Activated T-helper 1 cell treated with anti-CD3 and anti-CD28 coated beads, Interleukin-2, amount 50 U/mL, for 16 hours (primary cell): ENCODE data around the gene CSTPP1.
"Not testable (repeated sequence)": the region's sequence is repeated elsewhere in the genome, so short reads cannot be mapped to it uniquely, and the experiment has no call there.

Experiments used
- DNase-seq, 2 donors: peaks; one replicate each; pipeline ENCODE4 v3.0.0-alpha.2; 2020; ENCODE audit warnings: low read depth in 1 of 2, low spot score in 1 of 2

CSTPP1 gene

DNA sequence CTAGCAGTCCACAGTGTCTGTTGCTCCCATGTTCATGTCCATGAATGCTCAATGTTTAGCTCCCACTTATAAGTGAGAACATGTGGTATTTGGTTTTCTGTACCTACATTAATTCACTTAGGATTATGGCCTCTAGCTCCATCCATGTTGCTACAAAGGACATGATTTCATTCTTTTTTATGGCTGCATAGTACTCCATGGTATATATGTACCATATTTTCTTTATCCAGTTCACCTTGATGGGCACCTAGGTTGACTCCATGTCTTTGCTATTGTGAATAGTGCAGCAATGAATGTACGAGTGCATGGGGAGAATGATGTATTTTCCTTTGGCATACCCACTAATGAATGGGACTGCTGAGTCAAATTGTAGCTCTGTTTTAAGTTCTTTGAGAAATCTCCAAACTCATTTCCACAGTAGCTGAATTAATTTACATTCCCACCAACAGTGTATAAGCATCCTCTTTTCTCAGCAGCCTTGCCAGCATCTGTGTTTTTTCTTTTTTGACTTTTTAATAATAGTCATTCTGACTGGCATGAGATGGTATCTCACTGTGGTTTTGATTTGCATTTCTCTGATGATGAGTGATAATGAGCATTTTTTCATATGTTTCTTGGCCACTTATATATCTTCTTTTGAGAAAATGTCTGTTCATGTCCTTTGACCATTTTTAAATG is 53.4 kb downstream of the CSTPP1 start:
- DNase-seq = not testable (repeated sequence)

DNA sequence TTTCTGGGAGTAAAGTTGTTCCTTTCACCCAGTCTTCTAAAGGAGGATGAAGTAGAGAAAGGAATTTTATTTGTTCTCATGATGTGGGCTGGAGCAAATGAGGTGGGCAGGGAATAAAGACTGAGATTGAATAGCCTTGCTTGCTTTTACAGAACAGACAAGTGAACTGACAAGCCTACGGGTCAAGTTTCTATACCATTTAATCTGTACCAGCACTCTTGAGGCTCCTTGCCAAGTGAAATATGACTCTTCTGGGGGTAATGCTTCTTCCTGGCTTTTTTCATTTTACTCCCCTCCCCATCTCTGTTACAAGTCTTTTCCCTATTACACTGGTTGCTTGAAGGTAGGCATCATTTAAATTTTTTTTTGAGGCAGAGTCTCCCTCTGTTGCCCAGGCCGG is 54.8 kb downstream of the CSTPP1 start:
- DNase-seq = no peak

DNA sequence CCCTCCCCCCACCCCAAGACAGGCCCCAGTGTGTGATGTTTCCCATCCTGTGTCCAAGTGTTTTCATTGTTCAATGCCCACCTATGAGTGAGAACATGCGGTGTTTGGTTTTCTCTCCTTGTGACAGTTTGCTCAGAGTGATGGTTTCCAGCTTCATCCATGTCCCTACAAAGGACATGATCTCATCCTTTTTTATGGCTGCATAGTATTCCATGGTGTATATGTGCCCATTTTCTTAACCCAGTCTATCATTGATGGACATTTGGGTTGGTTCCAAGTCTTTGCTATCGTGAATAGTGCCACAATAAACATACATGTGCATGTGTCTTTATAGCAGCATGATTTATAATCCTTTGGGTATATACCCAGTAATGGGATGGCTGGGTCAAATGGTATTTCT is 55.8 kb downstream of the CSTPP1 start:
- DNase-seq = not testable (repeated sequence)

DNA sequence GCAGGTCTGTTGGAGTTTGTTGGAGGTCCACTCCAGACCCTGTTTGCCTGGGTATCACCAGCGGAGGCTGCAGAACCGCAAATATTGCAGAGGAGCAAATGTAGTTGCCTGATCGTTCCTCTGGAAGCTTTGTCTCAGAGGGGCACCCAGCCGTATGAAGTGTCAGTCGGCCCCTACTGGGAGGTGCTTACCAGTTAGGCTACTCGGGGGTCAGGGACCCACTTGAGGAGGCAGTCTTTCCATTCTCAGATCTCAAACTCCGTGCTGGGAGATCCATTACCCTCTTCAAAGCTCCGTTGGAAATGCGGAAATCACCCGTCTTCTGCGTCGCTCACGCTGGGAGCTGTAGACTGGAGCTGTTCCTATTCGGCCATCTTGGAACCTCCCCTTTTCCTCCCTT is 61.2 kb downstream of the CSTPP1 start:
- DNase-seq = not testable (repeated sequence)

DNA sequence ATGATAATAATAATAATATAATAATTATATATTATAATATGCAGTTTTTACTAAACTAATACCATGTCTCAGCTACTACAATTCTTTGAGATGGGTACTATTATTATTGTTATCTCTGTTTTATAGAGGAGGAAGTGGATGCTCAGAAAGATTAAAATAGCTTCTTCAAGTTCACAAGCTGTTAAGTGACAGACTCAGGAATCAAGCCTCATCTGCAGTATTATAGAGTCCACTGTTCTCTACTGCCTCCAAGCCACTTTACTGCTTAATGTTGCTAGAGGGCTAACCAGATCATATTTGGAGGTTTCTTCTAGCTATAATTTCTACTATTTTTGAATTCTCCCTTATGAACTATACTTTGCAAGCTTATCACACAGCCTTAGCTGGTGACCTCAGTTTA is 62.7 kb downstream of the CSTPP1 start:
- no peak for DNase-seq

DNA sequence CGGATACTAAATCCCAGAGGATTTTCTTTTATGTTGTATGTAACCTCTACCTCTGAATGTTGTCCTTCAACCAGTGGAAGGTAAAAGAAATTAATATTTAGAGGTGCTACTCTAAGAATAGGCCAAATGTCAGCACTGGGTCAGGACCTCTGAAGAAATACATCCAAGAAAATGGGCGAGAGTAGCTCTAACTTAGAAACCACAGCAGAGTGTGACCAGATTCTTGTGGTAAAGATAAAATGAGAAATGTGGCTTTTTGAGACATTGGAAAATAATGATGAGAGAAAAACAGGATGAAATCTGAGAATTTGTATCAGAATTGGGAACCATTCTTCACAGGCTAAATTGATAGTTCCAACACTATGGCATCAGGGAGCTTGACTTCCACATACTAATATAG is 63.5 kb downstream of the CSTPP1 start:
- no peak for DNase-seq

DNA sequence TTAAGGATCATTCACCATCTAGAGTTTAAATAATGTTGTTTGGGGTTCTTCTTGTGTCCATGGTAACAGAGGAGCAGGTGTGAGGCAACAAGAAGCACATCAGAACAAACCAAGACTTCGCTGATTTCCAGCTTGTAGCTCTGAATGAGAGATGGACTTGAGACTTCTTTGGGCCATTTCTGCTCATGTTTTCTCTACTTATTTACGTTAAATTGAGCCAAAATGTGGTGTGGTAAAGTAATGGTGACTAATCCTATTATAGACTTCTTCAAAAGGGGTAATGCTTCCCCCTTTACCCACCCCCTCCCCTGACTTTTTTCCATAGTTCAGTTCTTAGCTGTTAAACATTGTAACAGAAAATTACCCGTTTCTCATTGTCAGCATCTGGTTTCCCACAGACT is 65.2 kb downstream of the CSTPP1 start:
- DNase-seq = no peak

DNA sequence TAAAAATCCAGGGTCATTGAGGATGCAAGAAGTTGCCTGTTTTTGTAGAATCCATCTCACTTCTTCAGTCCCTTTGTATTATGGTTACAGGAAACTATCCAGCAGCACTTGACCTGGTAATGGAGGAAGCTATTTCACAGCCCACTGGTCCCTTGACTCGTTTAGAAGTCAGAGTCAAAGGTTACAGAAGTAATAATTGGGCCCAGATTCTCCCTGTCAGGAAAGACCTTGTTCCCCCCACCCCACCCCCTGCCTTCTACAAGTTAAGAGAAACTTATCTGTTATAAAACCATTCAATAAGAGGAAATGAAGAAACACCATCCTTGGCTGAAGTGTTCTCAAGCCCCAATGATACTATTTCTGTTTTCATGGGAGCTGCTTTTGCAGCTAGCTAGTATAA is 65.8 kb downstream of the CSTPP1 start:
- no peak for DNase-seq

DNA sequence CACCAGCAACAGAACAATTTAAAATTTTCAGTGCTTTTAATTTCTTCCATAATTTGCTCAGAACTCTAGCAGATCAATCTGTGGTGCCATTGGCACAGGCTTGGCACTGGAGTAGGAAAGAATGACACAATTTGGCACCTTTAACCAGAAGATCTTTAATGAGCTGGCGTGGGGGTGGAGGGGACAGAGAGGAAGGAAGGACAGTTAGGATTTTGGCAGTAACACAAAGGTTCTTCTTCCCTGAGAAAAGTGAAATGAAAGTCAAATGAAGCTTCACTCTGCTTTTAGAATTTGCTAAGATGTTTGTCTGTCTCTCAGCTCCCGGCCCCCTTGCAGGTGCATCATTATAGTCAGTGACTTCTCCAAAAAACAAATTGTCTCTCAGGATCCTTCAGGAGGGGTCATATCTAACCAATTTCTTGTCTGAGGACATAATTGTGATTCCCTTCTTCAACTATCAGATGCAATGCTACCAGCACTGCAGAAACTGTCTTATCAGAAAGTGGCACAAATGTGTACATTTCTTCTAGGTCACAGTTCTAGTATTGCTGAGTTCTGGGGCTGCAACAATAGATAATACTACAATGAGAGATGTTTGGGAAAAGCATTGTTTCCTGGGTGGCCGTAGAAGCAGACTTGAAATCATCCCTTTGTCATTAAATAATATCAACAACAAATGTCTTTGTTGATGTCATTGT is 66.8 kb downstream of the CSTPP1 start:
- DNase-seq = no peak

DNA sequence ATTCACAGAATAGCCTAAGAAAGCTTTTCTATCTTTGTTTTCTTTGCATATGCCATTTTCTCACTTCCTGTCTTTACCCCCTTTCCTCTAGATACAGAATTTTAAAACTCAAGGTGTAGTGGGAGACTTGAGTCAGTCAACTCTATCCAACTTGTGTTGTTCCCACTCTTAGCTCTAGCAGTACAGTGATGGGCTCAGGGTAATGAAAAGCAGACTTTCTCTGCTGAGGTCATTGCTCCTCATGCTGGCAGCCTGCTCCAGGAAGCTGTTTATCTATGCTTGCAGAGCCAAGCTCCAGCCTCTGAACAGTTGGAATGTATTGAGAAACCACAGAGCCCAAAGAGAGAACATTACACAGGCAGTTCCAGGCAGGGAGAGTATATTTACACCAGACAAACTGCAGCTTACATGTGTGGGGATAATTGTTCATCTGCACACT is 68.1 kb downstream of the CSTPP1 start:
- no peak for DNase-seq

DNA sequence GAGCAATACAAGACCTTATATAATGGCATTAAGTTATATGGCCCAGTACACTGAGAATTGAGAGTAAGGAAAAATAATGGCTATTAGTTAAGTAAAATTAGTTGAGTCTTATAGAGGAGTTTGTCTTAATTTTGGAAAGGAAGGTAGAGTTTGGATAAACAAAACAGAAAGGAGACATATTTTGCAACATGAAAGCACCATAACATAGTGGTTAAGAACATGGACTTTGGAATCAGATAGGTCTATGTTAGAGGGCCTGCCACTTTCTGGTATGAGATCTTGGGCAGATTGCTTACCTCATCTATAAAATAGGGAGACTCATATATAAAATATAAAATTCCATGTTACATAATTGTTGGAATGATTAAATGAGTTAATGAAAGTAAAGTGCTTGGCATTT is 68.9 kb downstream of the CSTPP1 start:
- DNase-seq = no peak

DNA sequence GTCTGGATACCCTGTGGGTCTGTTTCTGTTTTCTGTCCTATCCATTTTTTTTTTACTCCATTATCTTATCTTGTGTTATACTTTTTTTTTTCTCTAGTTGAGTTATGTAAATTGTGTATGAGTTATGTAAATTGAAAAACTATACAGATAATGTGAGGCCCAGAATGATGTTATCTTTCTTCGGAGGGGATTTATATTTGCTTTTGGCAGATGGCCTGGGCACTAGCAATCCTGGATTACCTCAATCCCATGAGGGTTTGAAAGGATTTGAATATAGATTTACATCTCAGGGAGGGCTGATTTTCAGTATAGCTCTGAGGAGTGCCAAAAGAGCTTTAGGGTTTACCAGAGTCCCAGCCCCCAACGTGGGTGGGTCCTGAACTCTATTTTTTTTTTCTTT is 71.0 kb downstream of the CSTPP1 start:
- DNase-seq = no peak

DNA sequence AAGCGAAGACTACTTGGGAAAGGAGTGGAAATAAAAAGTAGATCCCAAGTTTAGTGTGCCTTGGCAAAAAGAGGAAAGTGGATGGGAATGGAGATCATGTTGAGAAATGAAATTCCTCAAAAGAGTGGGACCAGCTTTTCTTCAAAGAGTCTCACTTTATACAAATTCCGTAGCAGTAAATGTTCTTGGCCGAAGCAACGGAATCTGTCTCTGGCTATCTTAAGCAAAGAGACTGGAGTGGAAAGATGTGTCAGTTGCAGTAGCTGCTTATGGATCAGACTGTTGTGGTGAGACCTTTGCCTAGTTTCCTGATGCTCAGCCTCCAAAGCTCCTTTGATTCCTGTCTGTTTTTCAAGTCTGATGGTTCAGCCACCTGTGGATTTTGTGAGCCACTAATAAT is 73.6 kb downstream of the CSTPP1 start:
- DNase-seq = no peak

DNA sequence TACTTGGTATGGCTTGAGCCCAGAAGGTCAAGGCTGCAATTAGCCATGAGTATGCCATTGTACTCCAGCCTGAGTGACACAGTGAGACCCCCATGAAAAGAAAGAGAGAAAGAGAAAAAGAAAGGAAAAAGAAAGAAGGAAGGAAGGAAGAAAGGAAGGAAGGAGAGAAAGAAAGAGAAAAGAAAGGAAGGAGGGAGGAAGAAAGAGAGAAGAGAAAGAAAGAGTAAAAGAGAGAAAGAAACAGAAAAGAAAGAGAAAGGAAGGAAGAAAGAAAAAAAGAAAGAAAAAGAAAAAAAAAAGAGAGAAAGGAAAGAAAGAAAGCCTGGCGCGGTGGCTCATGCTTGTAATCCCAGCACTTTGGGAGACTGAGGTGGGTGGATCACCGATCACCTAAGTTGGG is 77.5 kb downstream of the CSTPP1 start:
- DNase-seq = no peak

DNA sequence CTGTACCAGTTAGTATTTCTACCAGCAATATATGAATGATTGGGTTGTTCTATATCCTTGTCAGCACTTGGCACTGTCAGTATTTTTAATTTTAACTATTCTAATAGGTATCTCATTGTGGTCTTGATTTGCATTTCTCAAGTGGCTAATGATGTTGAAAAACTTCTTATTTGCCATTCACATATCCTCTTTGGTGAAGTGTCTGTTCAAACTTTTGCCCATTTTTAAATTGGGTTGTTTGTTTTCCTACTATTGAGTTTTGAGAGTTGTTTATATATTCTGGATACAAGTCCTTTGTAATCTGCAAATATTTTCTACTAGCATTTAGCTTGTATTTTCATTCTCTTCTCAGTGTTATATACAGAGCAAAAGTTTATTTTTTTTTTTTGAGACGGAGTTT is 82.1 kb downstream of the CSTPP1 start:
- DNase-seq = no peak

DNA sequence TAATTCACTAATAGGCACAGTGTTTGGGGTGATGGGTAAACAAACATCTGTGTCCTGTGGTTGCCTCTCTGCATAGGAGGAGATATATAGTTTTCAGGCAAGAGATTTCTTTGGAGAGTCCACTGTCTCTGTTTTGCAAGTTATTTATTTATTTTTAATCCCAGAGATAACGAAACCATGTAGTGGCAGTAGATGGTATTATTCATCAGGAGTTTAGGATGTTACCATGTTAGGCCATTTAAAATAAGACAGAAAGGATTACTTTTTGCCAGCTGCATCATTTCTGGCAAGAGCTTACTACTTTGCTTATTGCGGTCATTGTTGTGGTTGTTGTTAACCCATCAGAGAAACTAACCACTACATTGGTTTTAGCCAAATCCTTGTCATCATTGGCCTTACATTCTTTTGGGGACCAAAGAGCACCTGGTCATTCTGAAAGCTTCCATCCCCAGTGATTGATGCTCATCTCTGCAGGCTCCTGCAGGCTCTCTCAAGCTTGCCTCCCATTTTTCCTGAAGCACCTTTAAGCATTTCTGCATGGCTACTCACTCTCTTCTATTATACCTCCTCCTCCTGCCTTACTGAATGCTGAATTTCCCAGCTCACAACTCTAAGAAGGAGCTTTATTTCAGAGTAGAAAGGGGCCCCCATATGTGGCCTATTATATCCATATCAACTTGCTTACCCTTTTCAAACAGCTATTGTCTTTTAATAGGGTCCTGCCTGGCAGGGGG is 84.4 kb downstream of the CSTPP1 start:
- DNase-seq = no peak

DNA sequence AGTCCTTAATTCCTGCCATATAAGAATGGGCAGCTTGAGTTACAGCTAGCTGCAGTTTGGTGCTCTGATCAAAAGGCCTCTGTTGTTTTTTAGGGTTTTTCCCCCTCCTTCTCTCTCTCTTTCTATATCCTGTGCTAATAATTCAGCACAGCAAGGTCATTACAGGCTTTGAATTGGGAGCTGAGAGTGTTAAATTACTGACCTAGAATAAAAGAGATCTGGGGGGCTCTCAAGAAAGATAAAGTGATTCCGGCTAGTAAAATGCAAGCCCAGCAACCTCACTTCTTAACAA is 84.9 kb downstream of the CSTPP1 start:
- no peak for DNase-seq

DNA sequence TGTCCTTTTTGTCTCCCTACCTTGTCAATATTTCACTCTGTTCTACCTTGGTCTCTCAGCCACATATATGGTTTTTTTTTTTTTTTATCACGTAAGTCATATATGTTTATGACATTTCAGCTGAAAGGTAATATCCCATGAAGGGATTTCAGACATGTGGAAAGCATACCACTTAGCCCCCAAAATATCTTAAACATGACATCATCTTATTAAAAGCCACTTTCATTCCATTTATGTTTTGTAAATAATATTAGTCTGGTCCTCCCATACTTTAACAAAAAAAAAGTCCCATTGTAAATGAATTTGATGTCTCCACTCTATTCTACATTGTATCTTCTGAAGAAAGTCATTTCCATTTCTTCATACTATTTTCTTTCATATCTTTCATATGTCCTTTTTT is 85.4 kb downstream of the CSTPP1 start:
- DNase-seq = no peak

DNA sequence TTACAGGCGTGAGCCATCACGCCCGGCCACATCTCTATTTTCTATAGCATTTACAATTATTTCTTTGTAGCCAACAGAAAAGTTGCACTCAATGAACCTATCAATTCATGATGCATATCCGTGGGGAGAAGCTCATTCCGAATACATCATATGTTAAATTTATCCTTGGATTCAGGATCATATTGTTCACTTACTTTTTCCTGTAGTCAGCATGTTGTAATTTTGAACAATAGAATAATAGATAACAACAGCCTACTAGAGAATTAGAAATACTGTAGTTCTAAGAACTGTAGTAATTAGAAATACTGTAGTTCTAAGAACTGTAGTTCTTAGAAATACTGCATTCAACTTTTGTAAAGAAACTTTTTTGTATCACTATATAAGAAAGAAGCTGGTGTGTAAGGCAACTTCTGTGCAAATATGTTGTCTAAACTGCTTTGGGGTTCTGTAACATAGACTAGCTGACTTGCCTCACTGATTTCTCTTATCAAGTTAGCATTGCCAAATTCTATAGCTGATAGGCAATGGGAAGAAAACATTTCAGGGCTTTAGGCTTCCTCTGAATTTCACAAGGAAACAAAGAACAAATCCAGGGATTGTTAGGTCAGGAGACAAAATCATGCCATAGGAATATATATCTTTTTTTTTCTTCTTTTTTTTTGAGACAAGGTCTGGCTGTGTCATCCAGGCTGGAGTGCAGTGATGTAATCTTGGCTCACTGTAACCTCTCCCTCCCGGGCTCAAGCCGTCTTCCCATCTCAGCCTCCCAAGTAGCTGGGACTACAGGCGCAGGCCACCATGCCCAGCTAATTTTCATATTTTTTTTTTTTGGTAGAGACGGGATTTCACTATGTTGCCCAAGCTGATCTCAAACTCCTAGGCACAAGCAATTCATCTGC is 91.9 kb downstream of the CSTPP1 start:
- no peak for DNase-seq

DNA sequence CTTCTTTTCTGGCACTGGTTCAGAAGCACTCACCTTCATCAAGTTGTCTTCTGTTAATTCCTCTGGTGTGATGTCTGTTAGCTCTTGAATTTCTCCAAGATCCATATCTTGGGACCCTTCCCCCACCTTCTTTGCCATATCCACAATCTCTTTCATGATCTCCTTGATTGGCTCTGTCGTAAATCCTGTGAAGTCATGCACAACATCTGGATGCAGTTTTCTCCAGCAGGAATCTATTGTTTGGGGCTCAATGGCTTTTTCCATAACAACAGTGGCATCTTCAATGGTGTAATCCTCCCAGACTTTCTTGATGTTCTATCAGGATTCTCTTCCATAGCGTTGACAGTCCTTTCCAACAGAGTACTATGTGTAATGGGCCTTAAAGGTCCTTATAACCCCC is 96.9 kb downstream of the CSTPP1 start:
- no peak for DNase-seq

DNA sequence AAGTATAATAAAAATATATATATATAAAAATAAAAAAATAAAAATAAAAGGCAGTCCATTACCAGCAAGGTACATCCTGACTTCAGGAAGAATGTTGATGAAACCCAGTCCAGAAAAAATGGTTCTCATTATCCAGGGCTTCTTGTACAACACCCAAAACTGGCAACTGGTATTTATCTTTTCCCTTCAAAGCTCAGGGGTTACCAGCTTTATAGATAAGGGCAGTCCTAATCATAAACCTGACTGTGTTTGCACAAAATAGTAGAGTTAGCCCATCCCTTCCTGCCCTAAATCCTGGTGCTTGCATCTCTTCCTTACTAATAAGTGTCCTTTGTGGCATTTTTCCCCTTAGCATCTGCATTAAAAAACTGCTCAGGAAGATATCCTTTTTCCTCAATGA is 97.5 kb downstream of the CSTPP1 start:
- DNase-seq = no peak

DNA sequence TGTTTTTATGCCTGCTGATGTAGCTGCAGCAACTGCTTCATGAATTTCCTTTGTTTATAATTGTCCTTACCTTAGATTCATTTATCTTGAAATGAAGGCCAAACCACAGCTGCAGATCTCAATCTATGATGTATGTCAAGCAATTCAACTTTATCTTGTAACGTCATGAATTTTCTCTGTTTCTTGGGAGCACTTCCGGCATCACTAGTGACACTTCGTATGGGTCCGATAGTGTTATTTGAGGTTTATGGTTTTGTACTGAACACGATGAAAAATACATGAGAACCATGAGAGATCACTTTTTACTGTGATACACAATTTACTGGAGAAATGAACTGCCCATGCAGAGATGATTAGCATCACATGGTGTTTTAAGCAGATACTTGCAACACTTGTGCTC is 98.5 kb downstream of the CSTPP1 start:
- no peak for DNase-seq
